Activated T-cell treated with anti-CD3 and anti-CD28 coated beads for 1 hour (primary cell): Measurements from ENCODE around the gene NR1H2.
"Not testable (repeated sequence)": the region's sequence is repeated elsewhere in the genome, so short reads cannot be mapped to it uniquely, and the experiment has no call there.

ENCODE experiments used
- DNase-seq: peaks from one replicate; pipeline ENCODE4 v3.0.0-alpha.2; 2020; ENCODE audit warnings: low read depth

The NR1H2 gene

DNA sequence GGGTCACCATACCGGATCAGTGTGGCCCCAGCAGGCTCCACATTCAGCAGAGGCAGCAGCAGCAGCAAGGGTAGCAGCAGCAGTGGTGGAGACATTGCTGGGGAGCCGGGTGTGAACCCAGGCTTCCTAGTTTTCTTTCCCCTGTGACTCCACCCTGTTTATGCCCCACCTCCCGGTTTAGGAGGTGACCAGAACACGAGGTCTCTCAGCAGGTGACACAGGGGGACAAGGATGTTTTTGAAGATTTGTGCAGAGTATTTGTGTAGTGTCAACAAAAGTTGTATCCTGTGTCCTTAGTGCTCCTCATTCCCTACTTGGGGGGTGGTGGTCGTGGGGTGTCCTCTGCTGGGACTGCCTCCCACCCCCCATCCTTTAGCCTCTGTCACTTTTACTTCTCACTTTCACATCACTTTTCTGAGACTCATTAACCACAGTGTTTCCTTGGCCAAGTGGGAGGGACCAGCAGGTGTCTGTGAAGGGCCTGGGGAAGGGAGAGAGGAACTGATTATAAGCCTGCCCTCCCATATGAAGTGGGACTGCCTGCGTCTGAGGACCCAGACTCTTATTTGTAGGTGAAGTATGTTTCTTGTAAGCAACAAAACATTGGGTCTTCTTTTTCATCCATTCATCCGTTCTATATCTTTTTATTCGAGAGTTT lies 31.5 kb upstream of the NR1H2 start:
- DNase-seq: no peak

GRCh38 chr19:50347089-50347581 lies 29.1 kb upstream of the NR1H2 start:
- not testable (repeated sequence) for DNase-seq

- no peak for DNase-seq
Measured at GRCh38 chr19:50349277-50350057, 26.8 kb upstream of the NR1H2 start.

DNA sequence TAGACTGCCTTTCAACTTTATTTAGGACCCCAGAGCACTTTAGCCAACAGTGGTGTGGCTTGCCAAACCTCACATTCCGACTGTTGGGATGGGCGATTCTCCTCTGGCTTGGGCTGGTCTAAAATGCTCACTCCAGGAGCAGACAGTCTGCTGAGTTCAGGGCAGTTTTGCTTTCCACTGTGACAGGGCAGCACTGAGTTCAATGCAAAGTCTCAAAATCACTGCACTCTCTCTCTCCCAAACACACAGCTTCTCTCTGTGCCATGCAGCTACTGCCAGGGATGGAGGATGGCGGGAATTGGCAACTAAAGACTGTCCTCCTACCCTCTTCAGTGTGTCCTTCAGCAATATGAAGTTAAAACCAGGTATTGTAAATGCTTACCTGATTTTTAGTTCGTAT lies 24.0 kb upstream of the NR1H2 start:
- no peak for DNase-seq

DNA sequence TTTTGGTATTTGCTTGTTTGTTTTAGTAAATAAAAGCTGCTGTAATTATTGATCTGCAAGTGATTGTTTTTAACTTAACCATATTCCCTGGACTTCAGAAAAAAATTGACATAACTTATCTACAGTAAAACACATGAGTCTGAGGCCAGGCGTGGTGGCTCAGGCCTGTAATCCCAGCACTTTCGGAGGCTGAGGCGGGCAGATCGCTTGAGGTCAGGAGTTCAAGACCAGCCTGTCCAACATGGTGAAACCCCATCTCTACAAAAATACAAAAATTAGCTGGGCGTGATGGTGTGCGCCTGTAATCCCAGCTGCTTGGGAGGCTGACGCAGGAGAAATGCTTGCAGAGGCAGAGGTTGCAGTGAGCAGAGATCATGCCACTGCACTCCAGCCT lies 22.8 kb upstream of the NR1H2 start:
- DNase-seq: not testable (repeated sequence)

DNA sequence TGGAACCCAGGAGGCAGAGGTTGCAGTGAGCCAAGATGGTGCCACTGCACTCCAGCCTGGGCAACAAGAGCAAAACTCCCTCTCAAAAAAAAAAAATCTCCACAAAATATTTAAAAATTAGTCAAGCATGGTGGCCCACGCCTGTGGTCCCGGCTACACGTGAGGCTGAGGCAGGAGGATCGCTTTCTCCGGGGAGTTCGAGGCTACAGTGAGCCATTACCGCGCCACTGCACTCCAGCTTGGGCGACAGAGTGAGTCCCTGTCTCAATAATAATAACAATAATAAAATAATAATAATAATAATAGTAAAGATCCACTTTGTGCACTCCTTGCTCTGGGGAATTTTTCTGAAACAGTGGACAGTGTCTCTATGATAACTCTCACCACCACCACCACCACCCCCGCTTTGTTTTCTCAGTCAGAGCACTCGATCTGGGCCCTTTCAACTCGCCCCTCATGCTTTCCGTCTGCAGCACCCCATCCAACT lies 19.5 kb upstream of the NR1H2 start:
- DNase-seq: no peak

DNA sequence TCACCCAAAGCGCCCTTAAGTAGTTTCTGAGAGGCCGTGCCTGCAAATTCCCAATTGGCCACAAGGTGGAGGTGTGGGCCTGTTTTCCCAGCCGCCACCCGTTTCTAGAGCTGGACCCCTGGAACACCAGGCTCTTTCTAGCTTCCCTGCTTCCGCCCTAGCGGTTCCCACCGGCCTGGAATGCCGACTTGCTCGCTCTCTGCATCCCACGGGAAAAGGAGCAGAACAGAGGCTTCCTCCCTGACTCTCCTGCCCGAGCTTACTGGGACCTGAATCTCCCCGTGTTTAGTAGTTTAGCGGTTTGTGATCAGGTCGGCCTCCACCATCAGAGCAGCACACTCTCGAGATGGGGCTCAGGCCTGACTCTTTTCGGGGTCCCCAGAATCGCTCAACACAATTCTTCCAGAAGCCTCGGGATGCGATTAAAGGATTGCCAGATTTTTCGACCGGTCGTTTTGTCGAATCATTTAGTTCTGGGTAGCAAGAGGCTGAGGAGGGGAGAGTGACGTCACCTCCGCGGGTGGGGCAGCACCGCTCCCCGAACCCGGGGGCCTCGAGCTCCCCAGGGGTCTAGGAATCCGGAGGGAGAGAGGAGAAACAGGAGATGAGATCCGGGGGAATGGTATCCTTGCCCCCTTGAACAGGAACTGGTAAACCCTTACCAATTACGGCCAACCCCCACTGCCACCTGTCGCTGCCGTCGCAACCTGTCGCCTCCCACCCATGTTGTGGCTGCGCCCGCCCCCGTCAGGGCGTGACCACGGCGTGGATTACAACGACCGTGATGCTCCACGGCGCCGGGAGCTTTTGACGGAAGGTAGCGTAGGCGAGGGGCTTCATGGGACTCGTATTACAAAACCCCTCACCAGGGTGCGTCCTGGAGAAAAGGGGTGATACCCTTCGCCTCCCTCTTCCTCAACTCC lies 18.8 kb upstream of the NR1H2 start:
- DNase-seq: peak; percentile 82

- DNase-seq: peak; percentile 69
Measured at GRCh38 chr19:50358483-50359327, 17.6 kb upstream of the NR1H2 start.

DNA sequence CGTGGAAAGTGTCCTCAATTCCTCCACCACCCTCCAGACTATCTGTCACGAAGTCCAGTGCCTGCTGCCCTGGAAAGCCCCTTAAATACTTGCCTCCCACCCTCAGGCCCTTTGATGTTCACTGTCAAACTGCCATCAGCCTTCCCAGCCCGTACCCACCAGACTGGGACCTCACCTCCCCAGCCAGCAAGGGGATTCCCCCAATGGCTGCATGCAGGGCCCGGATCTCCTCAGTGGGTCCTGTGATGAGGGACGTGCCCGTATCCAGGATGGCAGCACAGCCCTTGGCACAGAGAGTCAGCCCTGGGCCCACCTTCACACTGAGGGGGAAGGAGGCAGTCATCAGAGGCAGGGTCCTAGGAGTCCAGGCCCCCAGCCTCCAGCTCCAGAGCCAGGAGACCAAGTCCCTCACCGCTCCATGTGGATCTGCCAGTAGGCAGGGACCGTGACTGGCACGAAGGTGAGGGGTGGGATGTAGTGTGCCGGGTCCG lies 16.9 kb upstream of the NR1H2 start:
- DNase-seq: no peak

GRCh38 chr19:50361290-50362029 lies 14.8 kb upstream of the NR1H2 start:
- no peak for DNase-seq

GRCh38 chr19:50362030-50362412 lies 14.2 kb upstream of the NR1H2 start:
- DNase-seq: no peak

GRCh38 chr19:50362656-50363424 lies 13.4 kb upstream of the NR1H2 start:
- no peak for DNase-seq

DNA sequence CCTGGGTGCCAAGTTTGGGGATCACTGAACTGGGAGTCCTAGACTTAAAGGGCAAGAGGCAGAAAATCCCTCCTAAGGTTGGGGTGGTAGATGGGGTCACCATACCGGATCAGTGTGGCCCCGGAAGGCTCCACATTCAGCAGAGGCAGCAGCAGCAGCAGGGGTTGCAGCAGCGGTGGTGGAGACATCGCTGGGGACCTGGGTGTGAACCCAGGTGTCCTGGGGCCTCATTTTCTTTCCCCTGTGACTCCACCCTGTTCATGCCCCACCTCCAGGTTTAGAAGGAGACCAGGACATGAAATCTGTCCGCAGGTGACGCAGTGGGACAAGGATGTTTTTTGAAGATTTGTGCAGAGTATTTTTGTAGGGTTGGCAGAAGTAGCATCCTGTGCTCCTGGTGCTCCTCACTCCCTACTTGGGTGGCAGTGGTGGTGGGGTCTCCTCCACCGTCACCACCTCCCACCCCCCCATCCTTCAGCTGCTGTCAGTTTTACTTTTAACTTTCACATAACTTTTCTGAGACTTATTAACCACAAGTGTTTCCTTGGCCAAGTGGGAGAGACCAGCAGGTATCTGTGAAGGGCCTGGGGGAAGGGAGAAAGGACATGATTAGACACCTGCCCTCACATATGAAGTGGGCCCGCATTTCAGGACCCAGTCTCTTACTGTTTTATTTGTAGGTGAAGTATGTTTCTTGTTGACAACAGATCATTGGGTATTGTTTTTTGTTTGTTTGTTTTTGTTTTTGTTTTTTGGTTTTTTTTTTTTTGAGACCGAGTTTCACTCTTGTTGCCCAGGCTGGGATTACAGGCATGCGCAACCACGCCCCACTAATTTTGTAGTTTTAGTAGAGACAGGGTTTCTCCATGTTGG lies 10.6 kb upstream of the NR1H2 start, which contains the start of gene NAPSA:
Gene NAPSA (minus strand): TSS at position 206 of the 873 bp plus-strand sequence. CDS start 18 bp downstream, at position 188.
- DNase-seq: no peak

DNA sequence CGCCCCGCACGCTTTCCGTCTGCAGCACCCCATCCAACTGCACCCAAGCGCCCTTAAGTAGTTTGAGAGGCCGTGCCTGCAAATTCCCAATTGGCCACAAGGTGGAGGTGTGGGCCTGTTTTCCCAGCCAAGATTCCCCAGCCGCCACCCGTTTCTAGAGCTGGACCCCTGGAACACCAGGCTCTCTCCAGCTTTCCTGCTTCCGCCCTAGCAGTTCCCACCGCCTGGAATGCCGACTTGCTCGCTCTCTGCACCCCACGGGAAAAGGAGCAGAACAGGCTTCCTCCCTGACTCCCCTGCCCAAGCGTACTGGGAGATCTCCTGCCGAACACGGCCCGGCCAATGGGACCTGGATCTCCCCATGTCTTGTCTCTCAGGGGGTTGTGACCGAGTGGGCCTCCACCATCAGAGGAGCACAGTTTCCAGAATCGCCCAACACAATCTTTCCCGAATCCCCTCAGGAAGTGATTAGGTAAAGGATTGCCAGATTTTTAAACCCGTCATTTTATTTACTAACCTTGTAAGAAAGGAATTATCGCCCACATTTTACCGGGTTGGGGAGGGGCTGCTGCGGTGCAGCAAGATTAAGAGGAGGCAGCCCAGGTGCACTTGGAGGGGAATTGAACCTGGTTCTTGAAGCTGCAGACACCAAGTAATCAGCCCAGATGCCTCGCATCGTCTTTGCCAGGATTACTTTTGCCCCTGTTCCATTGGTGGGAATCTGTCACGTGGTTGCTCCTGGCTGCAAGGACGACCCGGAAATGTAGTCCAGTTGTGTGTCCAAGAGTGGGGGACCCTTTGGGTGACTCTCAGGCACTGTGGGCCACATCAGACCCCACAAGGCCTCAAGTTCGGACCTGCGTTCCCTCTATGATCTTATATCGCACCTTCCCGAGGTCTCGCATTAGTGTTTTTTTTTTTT lies 7.3 kb upstream of the NR1H2 start:
- peak; percentile 65 for DNase-seq

DNA sequence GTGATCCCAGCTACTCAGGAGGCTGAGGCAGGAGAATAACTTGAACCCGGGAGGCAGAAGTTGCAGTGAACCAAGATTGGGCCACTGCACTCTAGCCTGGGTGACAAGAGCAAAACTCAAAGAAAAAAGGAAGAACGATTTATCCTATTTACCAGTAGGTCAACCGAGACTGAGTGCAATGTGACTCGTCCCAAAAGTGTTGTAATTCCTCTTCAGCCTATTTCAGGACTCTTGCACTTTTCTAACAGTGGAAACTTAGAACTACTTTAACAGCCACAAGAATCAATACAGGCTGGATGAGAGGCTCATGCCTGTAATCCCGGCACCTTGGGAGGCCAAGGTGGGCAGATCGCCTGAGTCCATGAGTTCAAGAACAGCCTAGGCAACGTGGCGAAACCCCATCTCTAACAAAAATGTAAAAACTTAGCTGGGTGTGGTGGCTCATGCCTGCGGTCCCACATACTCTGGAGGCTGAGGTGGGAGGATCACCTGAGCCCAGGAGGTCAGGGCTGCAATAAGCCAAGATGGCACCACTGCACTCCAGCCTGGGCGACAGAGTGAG lies 4.3 kb upstream of the NR1H2 start:
- DNase-seq: no peak

DNA sequence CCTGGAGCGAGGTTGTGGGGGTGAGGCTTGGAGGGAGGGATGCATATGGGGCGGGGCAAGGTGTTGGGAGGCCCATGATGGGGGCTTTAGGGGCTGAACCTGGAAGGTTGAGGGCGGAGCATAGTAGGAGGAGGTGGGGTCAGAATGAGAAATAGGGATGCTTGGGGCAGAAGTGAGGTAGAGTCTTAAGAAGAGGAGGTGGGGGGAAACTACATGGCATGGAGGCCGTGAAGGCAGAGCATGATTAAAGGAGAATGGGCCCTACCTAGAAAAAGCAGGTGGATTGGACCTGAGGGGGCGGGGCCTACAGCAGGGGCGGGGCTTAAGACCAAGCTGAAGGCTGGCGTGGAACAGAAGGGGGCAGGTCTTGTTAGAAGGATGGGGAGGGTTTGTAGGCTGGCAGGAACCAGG lies 799 bp downstream of the NR1H2 start:
- DNase-seq: peak; percentile 46

DNA sequence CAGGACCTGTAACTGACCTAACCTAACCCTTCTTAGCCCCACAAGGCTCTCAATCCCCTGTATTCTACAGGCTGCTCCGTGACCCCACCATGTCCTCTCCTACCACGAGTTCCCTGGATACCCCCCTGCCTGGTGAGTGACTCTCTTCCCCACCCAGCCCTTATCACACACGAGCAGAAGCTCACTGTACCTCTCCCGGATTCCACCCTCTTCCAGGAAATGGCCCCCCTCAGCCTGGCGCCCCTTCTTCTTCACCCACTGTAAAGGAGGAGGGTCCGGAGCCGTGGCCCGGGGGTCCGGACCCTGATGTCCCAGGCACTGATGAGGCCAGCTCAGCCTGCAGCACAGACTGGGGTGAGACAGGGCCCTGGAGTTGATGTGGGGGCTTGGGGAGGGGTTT lies 1.3 kb downstream of the NR1H2 start:
- no peak for DNase-seq
